ENCODE measurements around the gene ALAS1.
"Not testable (repeated sequence)": the region's sequence is repeated elsewhere in the genome, so short reads cannot be mapped to it uniquely, and the experiment has no call there.

ALAS1 gene

GRCh38 chr3:52175416-52176179, 22.4 kb upstream of the ALAS1 start:
- Mint-ChIP-seq H3K27me3 (ENCODE audit: low read depth, poor library complexity) (peaks cover 21% of the 10 kb centered on the region), H3K27ac (no peak overlapping the region), H3K9me3 (no peaks in the 10 kb centered on the region), H3K4me1 (peaks cover 9% of the 10 kb centered on the region), H3K36me3 (ENCODE audit: low read depth) (no peaks in the 10 kb centered on the region), H3K4me3 (no peak overlapping the region)
- DNase-seq, result no peak
- TF ChIP-seq CTCF (IDR thresholded peaks at IDR 0.05), result no peak

- no peak for DNase-seq
- no peak overlapping the region for H3K27ac Mint-ChIP-seq
- peaks cover 26% of the 10 kb centered on the region for H3K27me3 Mint-ChIP-seq (ENCODE audit: low read depth, poor library complexity)
- H3K4me3 Mint-ChIP-seq, result no peak overlapping the region
- peaks cover 9% of the 10 kb centered on the region for H3K4me1 Mint-ChIP-seq
- no peaks in the 10 kb centered on the region for H3K9me3 Mint-ChIP-seq
- no peaks in the 10 kb centered on the region for H3K36me3 Mint-ChIP-seq (ENCODE audit: low read depth)
- no peak for TF ChIP-seq CTCF (IDR thresholded peaks at IDR 0.05)
Measured at GRCh38 chr3:52176180-52176752, 21.7 kb upstream of the ALAS1 start.

GRCh38 chr3:52176951-52177700, 20.8 kb upstream of the ALAS1 start:
- no peak for DNase-seq
- no peak overlapping the region for H3K4me3 Mint-ChIP-seq
- peaks cover 29% of the 10 kb centered on the region for H3K27me3 Mint-ChIP-seq (ENCODE audit: low read depth, poor library complexity)
- H3K36me3 Mint-ChIP-seq (ENCODE audit: low read depth), result no peaks in the 10 kb centered on the region
- H3K27ac Mint-ChIP-seq, result no peak overlapping the region
- TF ChIP-seq CTCF (IDR thresholded peaks at IDR 0.05), result no peak
- peaks cover 9% of the 10 kb centered on the region for H3K4me1 Mint-ChIP-seq
- no peaks in the 10 kb centered on the region for H3K9me3 Mint-ChIP-seq

GRCh38 chr3:52177701-52178042, 20.3 kb upstream of the ALAS1 start:
- no peak for TF ChIP-seq CTCF (IDR thresholded peaks at IDR 0.05)
- no peak overlapping the region for H3K27ac Mint-ChIP-seq
- peaks cover 13% of the 10 kb centered on the region for H3K4me1 Mint-ChIP-seq
- H3K27me3 Mint-ChIP-seq (ENCODE audit: low read depth, poor library complexity), result peaks cover 29% of the 10 kb centered on the region
- H3K4me3 Mint-ChIP-seq, result no peak overlapping the region
- no peak for DNase-seq
- no peaks in the 10 kb centered on the region for H3K36me3 Mint-ChIP-seq (ENCODE audit: low read depth)
- no peaks in the 10 kb centered on the region for H3K9me3 Mint-ChIP-seq

- H3K27me3 Mint-ChIP-seq (ENCODE audit: low read depth, poor library complexity), result peaks cover 29% of the 10 kb centered on the region
- H3K9me3 Mint-ChIP-seq; H3K27ac Mint-ChIP-seq; H3K36me3 Mint-ChIP-seq (ENCODE audit: low read depth); H3K4me3 Mint-ChIP-seq; DNase-seq: not testable (repeated sequence)
- peaks cover 13% of the 10 kb centered on the region for H3K4me1 Mint-ChIP-seq
Measured at GRCh38 chr3:52178126-52178525, 19.8 kb upstream of the ALAS1 start.

GRCh38 chr3:52178537-52178936, 19.4 kb upstream of the ALAS1 start:
- DNase-seq, result no peak
- Mint-ChIP-seq H3K9me3 (no peaks in the 10 kb centered on the region), H3K4me3 (no peak overlapping the region), H3K36me3 (ENCODE audit: low read depth) (no peaks in the 10 kb centered on the region), H3K4me1 (peaks cover 13% of the 10 kb centered on the region), H3K27ac (no peak overlapping the region), H3K27me3 (ENCODE audit: low read depth, poor library complexity) (peaks cover 29% of the 10 kb centered on the region)
- TF ChIP-seq CTCF (IDR thresholded peaks at IDR 0.05), result no peak

All from nephron progenitor cell (in vitro differentiated cells).